ENCODE data around the gene BRICD5.

Gene BRICD5

GRCh38 chr16:2237493-2238149, 27.0 kb upstream of the BRICD5 start:
- no peak for DNase-seq (ENCODE audit: low spot score)

- DNase-seq (ENCODE audit: low spot score) = no peak
These were observed 26.4 kb upstream of the BRICD5 start for GRCh38 chr16:2237102-2237482.

- DNase-seq (ENCODE audit: low spot score) = no peak
These were observed 25.9 kb upstream of the BRICD5 start, which contains the start of gene DNASE1L2 for GRCh38 chr16:2236337-2237101. Gene DNASE1L2 (plus strand): TSS chr16:2236444. CDS start chr16:2236817, 373 bp downstream.

- DNase-seq (ENCODE audit: low spot score) = no peak
These were observed 25.2 kb upstream of the BRICD5 start for GRCh38 chr16:2235695-2236336.

- no peak for DNase-seq (ENCODE audit: low spot score)
These were observed 24.6 kb upstream of the BRICD5 start for GRCh38 chr16:2235234-2235651.

GRCh38 chr16:2234813-2235170, 24.1 kb upstream of the BRICD5 start:
- no peak for DNase-seq (ENCODE audit: low spot score)

- no peak for DNase-seq (ENCODE audit: low spot score)
These were observed 23.5 kb upstream of the BRICD5 start for GRCh38 chr16:2233872-2234812.

GRCh38 chr16:2233046-2233775, 22.5 kb upstream of the BRICD5 start:
- no peak for DNase-seq (ENCODE audit: low spot score)

- DNase-seq (ENCODE audit: low spot score) = no peak
These were observed 21.7 kb upstream of the BRICD5 start for GRCh38 chr16:2232094-2232990.

- DNase-seq (ENCODE audit: low spot score) = no peak
These were observed 20.6 kb upstream of the BRICD5 start for GRCh38 chr16:2231016-2231931.

GRCh38 chr16:2230376-2230775, 19.7 kb upstream of the BRICD5 start:
- DNase-seq (ENCODE audit: low spot score) = no peak

- no peak for DNase-seq (ENCODE audit: low spot score)
These were observed 19.1 kb upstream of the BRICD5 start for GRCh38 chr16:2229632-2230250.

GRCh38 chr16:2229091-2229490, 18.4 kb upstream of the BRICD5 start:
- no peak for DNase-seq (ENCODE audit: low spot score)

- DNase-seq (ENCODE audit: low spot score) = no peak
These were observed 17.6 kb upstream of the BRICD5 start for GRCh38 chr16:2228161-2228824.

GRCh38 chr16:2226918-2227317, 16.3 kb upstream of the BRICD5 start:
- no peak for DNase-seq (ENCODE audit: low spot score)

- DNase-seq (ENCODE audit: low spot score) = no peak
These were observed 15.7 kb upstream of the BRICD5 start for GRCh38 chr16:2226245-2226793.

- no peak for DNase-seq (ENCODE audit: low spot score)
These were observed 13.4 kb upstream of the BRICD5 start for GRCh38 chr16:2223942-2224486.
